K562 (cell line): ENCODE results near the gene SHOX. TPM values are rescaled to one million over a fixed set of nuclear protein-coding genes. Genes with fewer than 3 reads are reported as not detected.
"Not testable (repeated sequence)": the region's sequence is repeated elsewhere in the genome, so short reads cannot be mapped to it uniquely, and the experiment has no call there.

Source experiments
- ATAC-seq: fragments of 200-7000 bp; cut with Tn5 transposase; 3 replicates; pipeline ENCODE4 v1.9.1; 2020; ENCODE audit warnings: moderate library complexity
- BruUV-seq: library from RNA; stranded (reverse); fragments of 400-500 nt; replicated peaks from 2 replicates; lab custom pipeline; 2021; lab: Mats Ljungman, UMichigan
- CTCF ChIA-PET: fragments of 300-600 bp; formaldehyde crosslinking; extraction: SDS; loops from one replicate; lab custom pipeline; 2021; ENCODE audit warnings: low intra/inter-chr PET ratio; lab: Yijun Ruan, JAX
- POLR2A ChIA-PET: fragments of 300-600, 350-650 bp; sonication (Branson Sonifier 250); formaldehyde crosslinking; extraction: SDS; loops from one replicate; lab custom pipeline; 2021; ENCODE audit warnings: antibody characterized with exemption, inconsistent platforms; lab: Yijun Ruan, JAX
- DNase-seq, 4 experiments: peaks; one replicate each; pipeline versions ENCODE4 v3.0.0 to v3.0.0-alpha.2; 2011 to 2018; ENCODE audit warnings: low spot score in 3 of 4, mixed read lengths in 3 of 4; ENCODE audit errors: extremely low read depth in 1 of 4
- FAIRE-seq: peaks from 2 replicates; lab custom pipeline; 2011; peaks lifted over from hg19 to GRCh38; lab: Jason Lieb, UNC
- H2AFZ ChIP-seq: 2 replicates; pipeline ENCODE4 v1.6.0; 2011; ENCODE audit warnings: low read depth, low read length, control low read depth, inconsistent platforms
- H3K27ac ChIP-seq: fragments of 200-600 bp; 3 replicates; pipeline ENCODE4 v1.8.0; 2011; ENCODE audit warnings: low read depth, mild to moderate bottlenecking, control low read depth, inconsistent platforms, low read length, moderate library complexity, mixed read lengths; ENCODE audit errors: extremely low read depth
- H3K27me3 ChIP-seq, 2 experiments: fragments of 300-600 bp in 1 of 2; 2 replicates in 1 of 2; 3 replicates in 1 of 2; pipeline versions ENCODE4 v1.6.0 to v1.8.0; 2011; ENCODE audit warnings: inconsistent platforms in 2 of 2, low read length in 2 of 2, mild to moderate bottlenecking in 1 of 2, mixed read lengths in 1 of 2, moderate library complexity in 1 of 2; ENCODE audit not compliant: control insufficient read depth in 2 of 2, insufficient read depth in 2 of 2
- H3K36me3 ChIP-seq: fragments of 300-600 bp; 3 replicates; pipeline ENCODE4 v1.8.0; 2011; ENCODE audit warnings: mild to moderate bottlenecking, low read length, inconsistent platforms; ENCODE audit not compliant: control insufficient read depth, insufficient read depth
- H3K4me1 ChIP-seq, 2 experiments: fragments of 200-600 bp in 1 of 2; replicated peaks in 1 of 2; 2 replicates in 1 of 2; 3 replicates in 1 of 2; pipeline versions ENCODE4 v1.5.1 to v1.8.0; 2011; ENCODE audit warnings: inconsistent platforms in 2 of 2, low read length in 2 of 2, mild to moderate bottlenecking in 1 of 2, mixed read lengths in 1 of 2, moderate library complexity in 1 of 2; ENCODE audit not compliant: control insufficient read depth in 2 of 2, insufficient read depth in 2 of 2
- H3K4me2 ChIP-seq: 2 replicates; pipeline ENCODE4 v1.6.1; 2011; ENCODE audit warnings: low read length, control low read depth, inconsistent platforms, mixed read lengths; ENCODE audit not compliant: insufficient read depth
- H3K4me3 ChIP-seq: fragments of 200-600 bp; sonication (generic), shearing (Covaris generic); 2 replicates; pipeline ENCODE4 v1.5.1; 2016; ENCODE audit warnings: control low read depth, inconsistent platforms
- H3K79me2 ChIP-seq: fragments of 200-600 bp; 3 replicates; pipeline ENCODE4 v1.8.0; 2011; ENCODE audit warnings: low read length, inconsistent platforms; ENCODE audit not compliant: control insufficient read depth, insufficient read depth
- H3K9ac ChIP-seq, 2 experiments: 2 replicates each; pipeline versions ENCODE4 v1.6.0 to v1.6.1; 2011; ENCODE audit warnings: low read depth in 2 of 2, low read length in 2 of 2, control low read depth in 1 of 2, inconsistent platforms in 1 of 2, mild to moderate bottlenecking in 1 of 2, mixed read lengths in 1 of 2; ENCODE audit not compliant: insufficient read depth in 1 of 2
- H3K9me1 ChIP-seq: one replicate; pipeline ENCODE4 v1.6.0; 2011; ENCODE audit warnings: inconsistent platforms, mild to moderate bottlenecking, low read length, moderate library complexity; ENCODE audit not compliant: control insufficient read depth, insufficient read depth
- H3K9me3 ChIP-seq: replicated peaks from 2 replicates; pipeline ENCODE4 v1.5.1; 2011; ENCODE audit warnings: low read depth, low read length, inconsistent platforms; ENCODE audit not compliant: control insufficient read depth, insufficient read depth
- H4K20me1 ChIP-seq: replicated peaks from 2 replicates; pipeline ENCODE4 v1.6.1; 2011; ENCODE audit warnings: low read length, inconsistent platforms, mixed read lengths; ENCODE audit not compliant: control insufficient read depth, insufficient read depth
- CBX3 ChIP-seq, 2 experiments: IDR thresholded peaks; 1 replicate in 1 of 2; 2 replicates in 1 of 2; pipeline ENCODE4 v1.6.1; 2012; ENCODE audit warnings: inconsistent platforms in 2 of 2, low read length in 2 of 2, borderline replicate concordance in 1 of 2, control low read depth in 1 of 2
- HMG20A ChIP-seq: fragments of 450-650 bp; formaldehyde crosslinking; conservative IDR thresholded peaks from 2 replicates; pipeline ENCODE4 v1.4.0; 2020; ENCODE audit warnings: mild to moderate bottlenecking, mixed read lengths
- MAFG ChIP-seq: fragments of 450-650 bp; conservative IDR thresholded peaks from 2 replicates; pipeline ENCODE4 v1.6.1; 2016; ENCODE audit warnings: missing genetic modification characterization, missing compliant biosample characterization
- SP1 ChIP-seq: sonication (generic); formaldehyde crosslinking; IDR thresholded peaks from 2 replicates; pipeline ENCODE4 v1.8.1; 2022; ENCODE audit warnings: mild to moderate bottlenecking, missing genetic modification reagents
- ZNF75A ChIP-seq: fragments of 450-650 bp; formaldehyde crosslinking; IDR thresholded peaks from 2 replicates; pipeline ENCODE4 v1.4.0; 2020; ENCODE audit warnings: mild to moderate bottlenecking
- WGBS: fragments of 100-300 bp; shearing (Covaris generic); methylation state at CpG from one replicate; pipeline ENCODE4 v1.1.6; 2016; ENCODE audit warnings: low coverage, mixed read lengths; ENCODE audit not compliant: insufficient coverage; ENCODE audit errors: missing lambda C conversion rate; 5-methylcytosine and 5-hydroxymethylcytosine counted together
- in situ Hi-C: fragments of 300-500 bp; cut with MboI; formaldehyde crosslinking; loops from 4 replicates; pipeline ENCODE4 v1.15.0; 2018; ENCODE audit warnings: inconsistent platforms, mixed read lengths
- intact Hi-C: fragments of 100-400 bp; cut with micrococcal nuclease; formaldehyde crosslinking; loops from 2 replicates; pipeline ENCODE4 v1.14.2; 2022
- polyA plus RNA-seq, 8 experiments: library from polyadenylated mRNA; depleted of rRNA in 4 of 8; stranded (reverse) in 5 of 8; unstranded in 3 of 8; fragments of >200 nt; fragmentation: Nextera tagmentation in 2 of 8; fragmentation: Illumina TruSeq in 1 of 8; extraction: Ambion mirVana in 2 of 8; extraction: Trizol in 1 of 8; gene quantifications; 2 replicates each; pipeline versions ENCODE4 v1.2.1 to v1.2.3, GENCODE V29; 2011 to 2014; ENCODE audit warnings: inconsistent platforms in 1 of 8, missing spikeins in 1 of 8
- total RNA-seq, 7 experiments: library from RNA; depleted of rRNA in 6 of 7; stranded (reverse); fragments of >200 nt in 6 of 7; fragmentation: Illumina TruSeq in 2 of 7; extraction: Trizol in 2 of 7; gene quantifications; 2 replicates each; pipeline versions ENCODE4 v1.2.1 to v1.2.3, GENCODE V29; 2011 to 2021; ENCODE audit warnings: low replicate concordance in 1 of 7
- TF ChIP-seq, protein P1 (sequence below): fragments of 250-450 bp; sonication (Bioruptor Pico); IDR thresholded peaks from 2 replicates; pipeline ENCODE4 v1.9.0; 2021; ENCODE audit warnings: mild to moderate bottlenecking

Gene SHOX
- total and polyA plus RNA-seq, 9 of the 15 experiments (the other 6 are each of a cell fraction or from before 2014, with no cell fraction given), result not detected

DNA sequence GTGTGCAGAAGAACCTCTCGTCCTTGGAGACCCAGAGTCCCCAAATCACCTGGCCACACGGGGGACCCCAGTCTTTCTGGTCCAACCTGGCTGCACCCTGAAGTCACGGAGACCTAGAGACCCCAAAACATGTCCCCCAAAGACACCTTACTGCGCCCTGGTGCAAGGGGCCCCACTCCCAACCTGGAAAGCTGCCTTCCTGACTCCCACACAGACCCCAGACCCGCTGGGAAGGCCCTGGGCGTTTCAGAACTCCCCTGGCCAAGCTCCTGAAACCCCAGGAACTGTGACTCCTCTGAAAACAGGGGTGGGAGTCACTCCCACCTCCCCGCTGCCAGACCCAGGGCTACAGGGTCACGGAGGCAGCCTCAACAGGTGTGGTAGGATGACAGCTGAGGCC lies 12.7 kb upstream of the SHOX start:
- 3% methylated on average over 6 of the region's 8 CpGs for WGBS
- H3K9me3 ChIP-seq, result no peaks in the 10 kb centered on the region
- no peaks in the 10 kb centered on the region for H3K4me1 ChIP-seq
- in situ Hi-C loops, result no loop called here
- no peaks in the 10 kb centered on the region for H3K79me2 ChIP-seq
- intact Hi-C loops, result no loop called here
- ATAC-seq, result no peak
- no peak overlapping the region for H3K9ac ChIP-seq
- no peaks in the 10 kb centered on the region for H3K36me3 ChIP-seq
- H3K27me3 ChIP-seq, result no peaks in the 10 kb centered on the region
- CTCF ChIA-PET, result no interaction called here
- no peaks in the 10 kb centered on the region for H3K9me1 ChIP-seq
- TF ChIP-seq ZNF75A (CRISPR knock-in tag), result no peak
- TF ChIP-seq HMG20A (CRISPR knock-in tag), result no peak
- TF ChIP-seq SP1 (CRISPR knock-in tag), result no peak
- TF ChIP-seq MAFG (tag), result no peak
- no peak for TF ChIP-seq CBX3 (IDR thresholded peaks at IDR 0.05; ENCODE audit: borderline replicate concordance in 1 of 2, low read length in 2 of 2)
- TF ChIP-seq, protein P1, sequence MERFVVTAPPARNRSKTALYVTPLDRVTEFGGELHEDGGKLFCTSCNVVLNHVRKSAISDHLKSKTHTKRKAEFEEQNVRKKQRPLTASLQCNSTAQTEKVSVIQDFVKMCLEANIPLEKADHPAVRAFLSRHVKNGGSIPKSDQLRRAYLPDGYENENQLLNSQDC (CRISPR knock-in tag), result no peak
- TF ChIP-seq, all 486 proteins: peak for 0
- BruUV-seq, result no TSS peak
- H3K27ac ChIP-seq, result no peak overlapping the region
- H3K4me2 ChIP-seq, result no peak overlapping the region
- no peaks in the 10 kb centered on the region for H4K20me1 ChIP-seq
- FAIRE-seq (no peak), DNase-seq (no peak)
- POLR2A ChIA-PET, result no interaction called here
- no peak overlapping the region for H2AFZ ChIP-seq
- no peak overlapping the region for H3K4me3 ChIP-seq

DNA sequence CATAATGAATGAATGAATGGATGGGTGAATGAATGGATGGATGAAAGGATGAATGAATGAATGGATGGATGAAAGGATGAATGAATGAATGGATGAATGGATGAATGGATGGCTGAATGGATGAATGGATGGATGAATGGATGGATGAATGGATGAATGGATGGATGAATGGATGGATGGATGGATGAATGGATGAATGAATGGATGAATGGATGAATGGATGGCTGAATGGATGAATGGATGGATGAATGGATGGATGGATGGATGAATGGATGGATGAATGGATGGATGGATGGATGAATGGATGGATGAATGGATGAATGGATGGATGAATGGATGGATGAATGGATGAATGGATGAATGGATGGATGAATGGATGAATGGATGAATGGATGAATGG lies 12.3 kb upstream of the SHOX start:
- H3K27me3 ChIP-seq, CTCF ChIA-PET, H3K9ac ChIP-seq, H2AFZ ChIP-seq, intact Hi-C loops, H3K79me2 ChIP-seq, H3K4me3 ChIP-seq, in situ Hi-C loops, H3K9me3 ChIP-seq, BruUV-seq, H3K27ac ChIP-seq, H3K36me3 ChIP-seq, H3K9me1 ChIP-seq, DNase-seq, H3K4me1 ChIP-seq, FAIRE-seq, H4K20me1 ChIP-seq, POLR2A ChIA-PET, ATAC-seq, H3K4me2 ChIP-seq: not testable (repeated sequence)
